Lung (tissue), 12 donors: ENCODE results near the gene SRD5A1. TPM values are rescaled to one million over a fixed set of nuclear protein-coding genes. Genes with fewer than 3 reads are reported as not detected.

Experiments
- ATAC-seq: fragments of 200-7000 bp; cut with Tn5 transposase; one replicate; pipeline ENCODE4 v1.9.1; 2020; ENCODE audit warnings: moderate number of reproducible peaks; ENCODE audit not compliant: insufficient read depth, low FRiP score
- DNase-seq, 3 donors: peaks; one replicate each; pipeline ENCODE4 v3.0.0-alpha.2; 2013 to 2017
- H3K27ac ChIP-seq, 2 donors: one replicate each; pipeline ENCODE4 v1.5.1; 2013; ENCODE audit warnings: mild to moderate bottlenecking in 2 of 2, moderate library complexity in 2 of 2, control low read depth in 1 of 2, inconsistent platforms in 1 of 2, low read depth in 1 of 2, low read length in 1 of 2
- H3K27me3 ChIP-seq, 3 donors: one replicate each; pipeline ENCODE4 v1.5.1; 2013; ENCODE audit warnings: low read length in 2 of 3; ENCODE audit not compliant: control insufficient read depth in 3 of 3, insufficient read depth in 3 of 3
- H3K36me3 ChIP-seq, 4 donors: one replicate each; pipeline ENCODE4 v1.5.1; 2013; ENCODE audit warnings: low read length in 4 of 4, mild to moderate bottlenecking in 1 of 4, moderate library complexity in 1 of 4; ENCODE audit not compliant: control insufficient read depth in 4 of 4, insufficient read depth in 4 of 4
- H3K4me1 ChIP-seq, 5 donors: one replicate each; pipeline ENCODE4 v1.5.1; 2013; ENCODE audit warnings: low read length in 5 of 5, mild to moderate bottlenecking in 2 of 5, moderate library complexity in 1 of 5; ENCODE audit not compliant: control insufficient read depth in 5 of 5, insufficient read depth in 5 of 5
- H3K4me3 ChIP-seq: one replicate; pipeline ENCODE4 v1.5.1; 2013; ENCODE audit warnings: mild to moderate bottlenecking, control low read depth, moderate library complexity
- H3K9ac ChIP-seq, 2 donors: one replicate each; pipeline ENCODE4 v1.5.1; 2013; ENCODE audit warnings: low read length in 2 of 2, control low read depth in 1 of 2; ENCODE audit not compliant: insufficient read depth in 1 of 2
- H3K9me3 ChIP-seq, 4 donors: one replicate each; pipeline ENCODE4 v1.5.1; 2013; ENCODE audit warnings: low read length in 3 of 4, mild to moderate bottlenecking in 1 of 4, moderate library complexity in 1 of 4; ENCODE audit not compliant: control insufficient read depth in 4 of 4, insufficient read depth in 3 of 4
- CTCF ChIP-seq: IDR thresholded peaks from 2 replicates; pipeline ENCODE4 v1.5.1; 2012; ENCODE audit warnings: mild to moderate bottlenecking; ENCODE audit errors: control extremely low read depth, extremely low read depth
- WGBS, 2 donors: extraction: QIAGEN DNeasy Blood & Tissue Kit; methylation state at CpG; one replicate each; pipeline ENCODE4 v1.1.7; 2013; 5-methylcytosine and 5-hydroxymethylcytosine counted together
- polyA plus RNA-seq, 2 donors: library from polyadenylated mRNA; stranded (reverse); fragments of 200-250 nt; gene quantifications; one replicate each; pipeline ENCODE4 v1.2.1, GENCODE V29; 2013
- total RNA-seq, 2 donors: library from RNA; depleted of rRNA in 1 of 2; stranded (reverse); fragments of >200 nt in 1 of 2; gene quantifications; one replicate each; pipeline ENCODE4 v1.2.1, GENCODE V29; 2014 to 2021
- donor health status: control.
- donor health status: control.
- donor health status: Bipolar disorder and iron deficiency.
- donor health status: healthy.
- donor health status: DM: yes; HTN: yes; CAD: no.

Gene SRD5A1
- total and polyA plus RNA-seq, 4 donors = 2.6 to 14.4 (median 7.3) TPM

DNA sequence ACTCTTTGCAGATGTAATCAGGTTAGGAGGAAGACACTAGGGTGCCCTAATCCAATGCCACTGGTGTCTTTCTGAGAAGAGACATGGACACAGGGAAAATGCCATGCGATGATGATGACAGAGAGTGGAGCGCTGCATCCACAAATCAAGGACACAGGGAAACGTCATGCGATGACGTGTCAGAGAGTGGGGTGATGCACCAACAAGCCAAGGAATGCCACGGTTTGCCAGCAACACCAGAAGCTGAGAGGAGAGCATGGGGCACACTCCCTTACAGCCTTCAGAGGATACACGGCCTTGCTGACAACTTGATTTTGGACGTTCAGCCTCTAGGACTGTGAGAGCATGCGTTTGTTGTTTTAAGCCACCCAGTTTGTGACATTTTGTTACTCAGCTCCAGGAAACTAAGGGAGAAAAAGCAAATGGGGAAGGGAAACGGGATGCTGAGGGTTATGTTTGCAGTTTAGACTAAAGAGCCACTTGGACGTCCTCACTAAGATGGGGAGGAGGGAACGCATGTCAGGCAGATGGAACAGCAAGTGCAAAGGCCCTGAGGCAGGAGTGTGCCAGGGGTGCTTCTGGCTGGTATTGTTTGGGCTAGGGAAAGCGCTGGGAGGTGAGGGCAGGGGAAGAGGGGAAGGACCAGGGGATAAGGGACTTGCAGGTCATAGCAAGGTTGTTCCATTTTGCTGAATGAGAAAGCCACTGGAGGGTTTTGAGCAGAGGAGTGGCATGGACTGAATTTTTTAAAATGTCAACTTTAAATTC, 77.5 kb downstream of the SRD5A1 start:
- Histone ChIP-seq H3K4me3 (no peak overlapping the region), H3K4me1 (peaks cover 3 to 15% (median 6%) of the 10 kb centered on the region in 5 donors), H3K27me3 (peaks cover 0 to 8% (median 0%) of the 10 kb centered on the region in 3 donors), H3K9me3 (no peaks in the 10 kb centered on the region), H3K36me3 (no peaks in the 10 kb centered on the region), H3K27ac (no peak overlapping the region), H3K9ac (no peak overlapping the region)
- TF ChIP-seq CTCF = no peak
- DNase-seq (no peak), ATAC-seq (no peak)
- 82 to 89% methylated on average over 13 of the region's 13 CpGs for WGBS, 2 donors

GRCh38 chr5:6711409-6712141, 78.3 kb downstream of the SRD5A1 start:
- Histone ChIP-seq H3K27me3 (peaks cover 0 to 8% (median 0%) of the 10 kb centered on the region in 3 donors), H3K4me1 (peaks cover 8 to 24% (median 11%) of the 10 kb centered on the region in 5 donors), H3K36me3 (peaks cover 0 to 2% (median 0%) of the 10 kb centered on the region in 4 donors), H3K9ac (no peak overlapping the region), H3K4me3 (no peak overlapping the region), H3K27ac (peak overlapping the region; percentile 98 to 99), H3K9me3 (no peaks in the 10 kb centered on the region)
- 41 to 43% methylated on average over 15 of the region's 15 CpGs for WGBS, 2 donors
- TF ChIP-seq CTCF = no peak
- DNase-seq (no peak), ATAC-seq (no peak)

GRCh38 chr5:6712142-6712576, 78.9 kb downstream of the SRD5A1 start:
- peak overlapping the region; percentile 98 to 99 for H3K27ac ChIP-seq
- no peaks in the 10 kb centered on the region for H3K9me3 ChIP-seq
- 1% methylated on average over 35 to 36 of the region's 36 CpGs for WGBS, 2 donors
- no peak for TF ChIP-seq CTCF
- DNase-seq = peak in 2 of 3 donors; percentile 33 to 47
- H3K27me3 ChIP-seq = peaks cover 0 to 8% (median 0%) of the 10 kb centered on the region in 3 donors
- H3K4me3 ChIP-seq = peak overlapping the region; percentile 76
- H3K9ac ChIP-seq = peak overlapping the region in 1 of 2 donors; percentile 40
- peaks cover 8 to 30% (median 16%) of the 10 kb centered on the region in 5 donors for H3K4me1 ChIP-seq
- peak; percentile 1 for ATAC-seq
- H3K36me3 ChIP-seq = peaks cover 0 to 4% (median 0%) of the 10 kb centered on the region in 4 donors
